CD4-positive, alpha-beta T cell treated with Interleukin-1 beta for 1 hour (primary cell): ENCODE results near the gene KDM3B.
"Not testable (repeated sequence)": the region's sequence is repeated elsewhere in the genome, so short reads cannot be mapped to it uniquely, and the experiment has no call there.

Experiments
- DNase-seq, 2 donors: peaks; one replicate each; pipeline ENCODE4 v3.0.0-alpha.2; 2020 to 2022

Gene KDM3B, protein sequence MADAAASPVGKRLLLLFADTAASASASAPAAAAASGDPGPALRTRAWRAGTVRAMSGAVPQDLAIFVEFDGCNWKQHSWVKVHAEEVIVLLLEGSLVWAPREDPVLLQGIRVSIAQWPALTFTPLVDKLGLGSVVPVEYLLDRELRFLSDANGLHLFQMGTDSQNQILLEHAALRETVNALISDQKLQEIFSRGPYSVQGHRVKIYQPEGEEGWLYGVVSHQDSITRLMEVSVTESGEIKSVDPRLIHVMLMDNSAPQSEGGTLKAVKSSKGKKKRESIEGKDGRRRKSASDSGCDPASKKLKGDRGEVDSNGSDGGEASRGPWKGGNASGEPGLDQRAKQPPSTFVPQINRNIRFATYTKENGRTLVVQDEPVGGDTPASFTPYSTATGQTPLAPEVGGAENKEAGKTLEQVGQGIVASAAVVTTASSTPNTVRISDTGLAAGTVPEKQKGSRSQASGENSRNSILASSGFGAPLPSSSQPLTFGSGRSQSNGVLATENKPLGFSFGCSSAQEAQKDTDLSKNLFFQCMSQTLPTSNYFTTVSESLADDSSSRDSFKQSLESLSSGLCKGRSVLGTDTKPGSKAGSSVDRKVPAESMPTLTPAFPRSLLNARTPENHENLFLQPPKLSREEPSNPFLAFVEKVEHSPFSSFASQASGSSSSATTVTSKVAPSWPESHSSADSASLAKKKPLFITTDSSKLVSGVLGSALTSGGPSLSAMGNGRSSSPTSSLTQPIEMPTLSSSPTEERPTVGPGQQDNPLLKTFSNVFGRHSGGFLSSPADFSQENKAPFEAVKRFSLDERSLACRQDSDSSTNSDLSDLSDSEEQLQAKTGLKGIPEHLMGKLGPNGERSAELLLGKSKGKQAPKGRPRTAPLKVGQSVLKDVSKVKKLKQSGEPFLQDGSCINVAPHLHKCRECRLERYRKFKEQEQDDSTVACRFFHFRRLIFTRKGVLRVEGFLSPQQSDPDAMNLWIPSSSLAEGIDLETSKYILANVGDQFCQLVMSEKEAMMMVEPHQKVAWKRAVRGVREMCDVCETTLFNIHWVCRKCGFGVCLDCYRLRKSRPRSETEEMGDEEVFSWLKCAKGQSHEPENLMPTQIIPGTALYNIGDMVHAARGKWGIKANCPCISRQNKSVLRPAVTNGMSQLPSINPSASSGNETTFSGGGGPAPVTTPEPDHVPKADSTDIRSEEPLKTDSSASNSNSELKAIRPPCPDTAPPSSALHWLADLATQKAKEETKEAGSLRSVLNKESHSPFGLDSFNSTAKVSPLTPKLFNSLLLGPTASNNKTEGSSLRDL (N-terminal part only)

DNA sequence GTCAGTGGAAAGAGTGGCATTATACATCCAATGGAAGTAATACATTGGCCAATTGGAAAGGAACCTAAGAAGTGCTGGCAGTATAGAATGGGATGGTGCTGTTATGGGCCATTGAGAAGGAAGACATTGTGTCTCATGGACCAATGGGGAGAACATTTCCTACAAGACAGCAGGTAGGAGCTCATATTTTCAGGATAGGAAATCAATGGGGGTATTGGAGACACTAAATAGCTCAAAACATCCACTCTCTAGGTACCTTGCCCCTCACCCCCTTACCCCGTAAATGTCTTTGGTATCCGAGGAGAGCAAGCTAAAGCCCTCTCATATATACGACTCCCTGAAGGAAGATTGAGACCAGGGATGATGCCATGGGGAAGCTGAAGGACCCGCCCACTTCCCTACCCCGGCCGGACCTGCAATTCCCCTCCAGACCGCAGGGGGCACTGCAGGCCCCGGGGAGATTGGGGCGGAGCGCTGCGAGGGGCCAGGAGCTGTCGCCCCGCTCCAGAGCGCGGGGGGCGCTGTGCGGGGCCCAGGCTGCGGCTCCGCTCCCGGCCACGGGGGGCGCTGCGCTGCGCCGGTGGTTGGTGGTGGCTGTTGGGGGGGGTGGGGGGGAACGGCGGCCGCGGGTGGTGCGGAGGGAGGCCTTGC lies at the start of gene KDM3B:
Gene KDM3B (plus strand): TSS at position 615 of the 651 bp plus-strand sequence. CDS start 111 bp downstream, outside the sequence.
- peak; percentile 93 to 95 for DNase-seq

DNA sequence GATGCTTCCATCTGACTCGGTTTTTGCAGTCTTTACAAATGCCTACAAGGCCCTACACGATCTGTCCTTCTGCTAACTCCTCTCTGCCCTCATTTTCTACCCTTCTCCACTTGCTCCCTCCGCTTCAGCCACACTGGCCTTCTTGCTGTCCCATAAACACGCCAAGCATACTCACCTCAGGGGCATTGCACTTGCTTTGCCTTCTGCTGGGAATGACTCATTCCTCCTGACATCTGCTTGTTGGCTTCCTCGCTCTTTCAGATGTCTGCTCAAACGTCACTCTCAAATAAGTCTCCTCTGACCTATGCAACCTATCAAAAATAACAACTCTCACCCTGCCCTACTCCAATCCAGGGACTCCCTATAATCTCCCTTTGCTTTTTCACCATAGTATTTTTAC lies 49.1 kb upstream of the KDM3B start:
- DNase-seq: no peak

DNA sequence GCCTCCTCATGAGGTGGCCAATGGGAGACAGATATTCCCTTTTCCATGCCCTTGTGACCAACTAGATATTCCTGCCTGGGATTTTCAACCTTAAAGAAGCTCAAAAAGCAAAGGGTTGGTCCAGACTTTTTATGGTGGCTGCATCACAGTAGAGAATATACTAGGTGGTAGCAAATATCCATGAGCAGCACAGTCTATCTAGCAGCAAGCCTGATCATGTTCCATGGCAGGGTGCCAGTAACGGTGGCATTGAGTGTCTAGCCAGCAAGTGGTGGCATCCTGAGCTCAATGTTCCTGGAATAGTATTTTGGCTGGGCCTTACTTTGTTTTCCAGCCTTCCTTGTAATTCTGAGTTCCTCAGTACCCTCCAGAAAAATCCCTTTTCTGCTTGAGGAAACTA lies 46.7 kb upstream of the KDM3B start:
- no peak for DNase-seq

DNA sequence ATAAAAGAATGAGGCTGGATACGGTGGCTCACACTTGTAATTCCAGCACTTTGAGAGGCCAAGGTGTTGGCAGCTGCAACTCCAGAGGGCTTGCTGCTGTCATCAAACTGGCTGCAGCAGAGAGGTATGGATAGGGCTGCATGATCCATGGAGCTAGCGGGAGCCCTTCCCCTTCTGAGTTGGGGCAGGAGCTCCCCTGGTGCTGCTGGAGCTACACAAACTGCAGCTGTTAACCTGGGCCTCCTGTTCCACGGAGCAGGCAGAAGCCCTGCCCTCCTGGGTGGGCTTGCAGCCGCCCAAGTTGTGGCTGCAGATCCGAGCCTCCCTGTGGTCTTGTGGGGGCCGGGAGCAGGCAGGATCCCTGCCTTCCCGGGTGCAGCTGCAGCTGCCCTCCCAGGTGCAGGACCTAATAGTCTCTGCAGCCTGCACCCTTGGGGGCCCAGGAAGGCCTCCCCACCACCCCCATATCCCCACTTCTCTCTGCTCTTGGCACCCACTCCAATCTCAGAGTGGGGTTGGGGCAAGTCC lies 36.7 kb upstream of the KDM3B start:
- no peak for DNase-seq

DNA sequence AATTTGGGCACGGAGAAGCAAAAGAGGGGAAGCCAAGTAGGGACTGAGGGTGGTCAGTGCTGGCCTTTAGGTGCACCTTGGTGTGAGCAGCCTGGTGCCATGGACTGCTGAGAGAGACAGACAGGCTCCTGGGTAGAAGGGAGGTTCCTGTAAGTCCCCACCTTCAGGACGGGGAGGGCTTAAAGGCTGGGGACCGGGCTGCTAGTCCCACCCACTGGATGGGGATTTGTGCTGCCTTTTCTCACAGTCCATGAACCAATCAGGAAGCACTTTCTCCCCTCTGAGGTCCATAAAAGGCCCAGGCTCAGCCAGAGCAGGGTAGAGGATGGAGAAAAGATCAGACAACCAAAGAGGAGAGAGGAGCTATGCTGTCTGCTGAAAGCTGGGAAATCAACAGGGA lies 36.1 kb upstream of the KDM3B start:
- no peak for DNase-seq

DNA sequence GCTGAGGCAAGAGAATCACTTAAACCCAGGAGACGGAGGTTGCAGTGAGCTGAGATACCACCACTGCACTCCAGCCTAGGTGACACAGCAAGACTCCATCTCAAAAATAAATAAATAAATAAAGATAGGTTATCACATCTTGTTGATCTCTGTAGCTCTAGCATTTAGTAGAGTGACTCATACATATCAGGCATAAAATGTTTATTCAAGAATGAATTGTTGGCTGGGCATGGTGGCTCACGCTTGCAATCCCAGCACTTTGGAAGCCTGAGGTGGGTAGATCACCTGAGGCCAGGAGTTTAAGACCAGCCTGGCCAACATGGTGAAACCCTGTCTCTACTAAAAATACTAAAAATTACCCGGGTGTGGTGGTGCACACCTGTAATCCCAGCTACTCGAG lies 34.3 kb upstream of the KDM3B start:
- DNase-seq: not testable (repeated sequence)

DNA sequence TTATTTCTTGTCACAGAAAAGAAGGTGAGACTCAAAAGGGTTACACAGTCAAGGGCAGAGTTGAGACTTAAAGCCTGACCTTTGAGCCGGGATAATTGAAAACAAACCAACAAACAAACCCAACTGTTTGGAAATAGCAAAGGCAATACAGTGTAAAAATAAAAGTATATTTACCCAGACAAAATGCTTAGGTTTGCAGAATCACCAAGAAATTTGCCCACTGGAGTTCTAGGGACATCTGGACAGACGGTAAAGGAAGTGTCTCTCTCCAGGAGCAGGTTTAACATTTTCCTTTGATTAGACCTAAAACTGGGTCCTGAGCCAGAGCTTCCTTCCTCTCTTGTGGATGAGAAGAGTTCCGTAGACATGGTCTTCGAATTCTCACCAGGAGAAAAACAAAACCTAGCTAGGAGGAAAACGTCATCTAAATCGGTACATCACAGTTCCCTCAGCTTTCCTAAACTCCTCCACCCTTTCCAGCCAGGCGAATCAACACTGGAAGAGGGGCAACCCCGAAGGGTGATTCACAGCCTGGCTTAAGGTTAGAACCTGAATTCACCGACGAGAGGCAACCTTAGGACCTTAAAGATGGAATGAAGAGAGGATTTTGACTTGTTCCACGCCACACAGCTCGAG lies 21.6 kb upstream of the KDM3B start:
- DNase-seq: no peak

DNA sequence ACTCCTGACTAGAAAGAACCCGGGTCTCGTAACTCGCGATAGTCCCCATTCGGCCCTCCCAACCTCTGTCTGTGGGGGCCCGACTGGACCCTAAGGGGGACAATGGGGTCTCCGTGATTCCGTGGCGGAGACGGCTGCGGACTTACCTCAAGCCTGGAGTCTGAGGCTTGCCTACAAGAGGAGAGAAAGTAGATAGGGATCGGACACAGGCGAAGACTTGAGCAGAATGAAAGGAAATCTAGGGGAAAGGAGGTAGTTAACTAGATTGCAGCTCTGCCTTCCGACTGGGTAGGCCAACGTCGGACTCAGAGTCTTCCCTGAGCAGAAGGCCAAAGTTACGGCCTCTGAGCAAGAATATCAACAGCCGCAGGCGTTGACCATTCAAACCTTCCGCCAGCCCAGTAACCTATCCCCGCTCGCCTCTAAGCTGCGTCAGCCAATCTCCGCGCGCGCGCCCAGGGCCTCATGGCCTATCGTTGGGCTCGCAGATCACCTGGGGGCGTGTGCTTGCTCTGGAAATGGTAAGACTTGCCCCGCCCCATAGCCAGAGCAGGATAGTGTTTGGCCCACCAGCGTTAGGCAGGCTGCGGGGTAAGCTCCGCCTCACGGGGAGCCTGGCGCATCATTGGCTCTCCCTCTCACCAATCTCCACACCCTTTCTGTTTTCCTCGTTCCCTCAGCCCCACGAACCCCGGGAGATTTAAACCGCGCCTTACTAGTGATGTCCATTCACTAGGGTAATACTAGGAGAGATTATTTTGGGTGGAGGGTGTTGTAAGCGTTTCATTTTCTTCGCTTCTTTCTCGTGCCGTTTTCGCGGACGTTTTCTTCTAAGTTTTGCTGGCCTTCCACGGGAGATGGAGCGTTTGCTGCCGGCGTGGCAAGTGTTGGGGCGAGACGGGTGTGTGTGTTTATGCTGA lies 20.8 kb upstream of the KDM3B start, which contains the start of gene CDC25C:
Gene CDC25C (minus strand): TSS at position 356 of the 920 bp plus-strand sequence. CDS start 624 bp downstream, outside the sequence.
- peak; percentile 98 to 99 for DNase-seq

DNA sequence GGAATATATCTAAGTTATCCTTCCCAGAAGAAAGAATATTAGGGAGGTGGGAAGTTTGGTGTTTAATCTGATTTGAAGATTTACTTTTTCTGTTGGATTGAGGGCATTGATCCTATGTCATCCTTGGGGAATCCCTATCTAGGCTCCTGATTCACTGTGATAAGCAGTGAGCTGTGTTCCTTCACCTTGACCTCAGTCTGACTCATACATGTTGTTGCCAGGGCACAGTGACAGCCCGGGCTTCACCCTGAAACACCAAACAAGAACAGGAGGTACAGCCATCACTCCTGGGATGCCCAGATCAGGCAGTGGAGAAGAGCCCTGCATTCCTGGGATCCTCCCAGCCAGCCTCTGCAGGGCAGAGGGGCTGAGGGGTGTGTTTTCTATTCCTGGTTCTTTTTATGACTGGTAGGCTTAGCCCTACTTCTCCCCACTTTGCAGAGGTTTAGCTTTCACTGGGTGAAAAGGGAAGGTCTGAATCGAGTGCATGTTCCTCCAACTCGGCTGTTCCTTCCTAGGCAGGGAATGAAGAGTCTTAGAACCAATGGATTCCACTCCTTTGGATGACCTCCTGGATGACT lies 17.5 kb upstream of the KDM3B start:
- no peak for DNase-seq

DNA sequence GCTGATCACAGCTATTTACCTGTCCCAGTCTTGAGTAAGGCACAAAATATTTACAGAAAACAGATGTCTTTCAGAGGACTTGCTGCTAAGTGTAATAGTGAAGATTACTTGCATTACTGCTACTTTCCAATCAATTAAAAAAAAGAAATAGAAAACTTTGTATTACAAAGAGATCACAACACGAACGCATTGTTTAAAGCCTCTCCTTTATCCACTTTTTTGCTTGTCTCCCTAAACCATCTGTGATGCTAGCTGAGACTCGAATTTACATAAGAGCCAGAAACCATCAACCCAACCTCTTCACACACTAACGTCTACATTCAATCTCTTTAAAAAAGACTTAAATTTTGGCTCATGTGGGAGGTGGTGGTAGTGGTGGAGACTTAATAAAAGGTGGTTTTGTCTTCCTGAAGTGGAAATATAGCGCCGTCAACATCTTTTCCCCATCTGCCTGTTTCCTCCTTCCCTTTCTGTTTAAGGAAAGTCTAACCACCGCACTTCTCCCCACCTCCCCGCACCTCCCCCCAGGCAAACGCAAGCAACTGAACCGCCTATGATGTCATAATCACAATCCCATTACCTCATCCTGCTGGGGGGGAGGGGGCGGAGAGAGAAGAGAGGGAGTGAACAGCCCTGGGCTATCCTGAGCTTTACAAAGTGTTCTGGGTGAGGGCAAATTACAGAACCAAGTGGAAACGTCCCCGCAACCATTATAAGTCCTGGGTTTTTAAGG lies 15.4 kb upstream of the KDM3B start:
- DNase-seq: peak; percentile 83 to 84

DNA sequence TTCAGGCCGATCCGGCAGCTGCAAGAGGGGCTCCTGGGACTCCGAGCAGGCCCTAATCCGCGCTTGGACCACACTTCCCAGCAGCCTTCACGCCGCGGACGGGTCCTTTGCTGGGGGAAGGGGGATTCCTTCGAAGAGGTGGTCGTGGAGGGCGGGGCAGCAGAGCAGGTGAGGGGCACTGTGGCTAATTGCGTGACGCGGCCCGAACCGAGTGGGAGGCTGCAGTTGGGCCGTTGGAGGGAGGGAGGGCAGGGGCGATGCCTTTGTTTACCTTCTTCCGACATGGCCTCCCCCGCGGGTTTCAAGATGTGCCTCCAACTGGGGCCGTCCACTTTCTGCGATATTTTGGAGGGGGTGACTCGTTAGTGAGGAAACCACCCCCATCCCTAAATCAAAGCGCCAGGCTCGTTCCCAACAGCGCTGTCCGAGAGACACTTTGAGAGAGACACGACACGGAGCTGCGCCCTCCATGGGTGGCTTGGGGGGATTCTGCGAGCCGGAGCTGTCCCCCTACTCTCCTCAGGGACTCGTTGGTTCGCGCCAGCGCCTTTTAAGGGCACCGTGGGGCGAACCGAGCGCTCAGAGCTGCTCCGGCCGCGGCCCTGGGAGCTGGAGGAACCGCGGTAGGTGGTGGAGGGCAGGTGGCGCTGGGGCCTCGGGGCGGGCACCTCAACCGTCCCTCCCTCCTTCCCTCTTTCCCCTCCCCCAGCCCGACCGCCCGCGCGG lies 14.6 kb upstream of the KDM3B start, which contains the start of gene FAM53C:
Gene FAM53C (plus strand): TSS at position 582 of the 726 bp plus-strand sequence. CDS start 3,070 bp downstream, outside the sequence.
- DNase-seq: peak; percentile 93 to 94

DNA sequence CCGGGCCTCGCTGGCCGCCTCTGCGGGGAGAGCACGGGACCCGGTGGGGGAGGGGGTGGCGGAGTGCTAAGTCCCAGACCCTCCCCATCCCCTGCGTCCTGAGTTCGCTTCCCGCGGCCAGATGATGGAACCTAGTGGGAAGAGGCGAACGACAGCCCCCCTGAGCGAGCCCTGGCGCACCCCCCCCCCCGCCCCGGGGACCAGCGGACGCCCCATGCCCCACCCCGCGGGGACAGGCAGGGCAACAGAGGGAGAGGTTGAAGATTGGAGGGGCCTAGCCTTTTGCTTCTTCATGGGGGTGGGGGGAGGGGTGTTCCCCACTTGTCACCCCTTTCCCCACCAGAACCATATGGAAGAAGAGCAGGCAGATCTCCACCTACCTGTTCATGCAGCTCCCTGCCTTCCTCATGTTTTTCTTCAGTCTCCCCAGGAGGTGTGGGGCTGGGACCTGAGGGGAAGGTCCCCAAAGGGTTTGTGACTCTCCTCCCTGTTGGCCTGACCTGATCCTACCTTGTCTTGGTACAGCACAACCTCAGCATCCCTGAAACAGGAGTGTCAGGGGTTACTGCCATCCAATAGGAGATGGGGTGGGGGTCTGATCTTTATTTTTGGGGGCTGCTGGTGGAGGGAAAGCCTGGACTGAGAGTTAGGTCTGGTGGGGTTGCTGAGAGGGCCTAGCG lies 13.9 kb upstream of the KDM3B start:
- DNase-seq: no peak

DNA sequence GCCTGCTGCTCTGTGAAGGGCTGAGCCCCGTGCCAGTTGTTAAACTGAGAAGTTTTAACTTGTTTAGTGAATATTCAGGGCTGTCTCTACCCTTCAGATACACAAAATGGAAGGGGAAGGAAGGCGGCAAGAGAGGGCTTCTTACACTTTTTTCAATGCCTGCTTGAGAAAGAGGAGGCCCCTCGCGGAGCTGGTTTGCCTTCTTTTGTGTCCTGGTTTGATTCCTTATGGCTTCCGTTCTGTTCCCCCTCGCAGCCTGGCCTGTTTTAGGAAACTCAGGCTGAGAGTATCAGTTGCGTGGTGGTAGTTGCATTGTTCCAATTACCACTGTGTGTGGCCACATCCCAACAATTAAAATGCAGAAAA lies 13.4 kb upstream of the KDM3B start:
- DNase-seq: no peak

DNA sequence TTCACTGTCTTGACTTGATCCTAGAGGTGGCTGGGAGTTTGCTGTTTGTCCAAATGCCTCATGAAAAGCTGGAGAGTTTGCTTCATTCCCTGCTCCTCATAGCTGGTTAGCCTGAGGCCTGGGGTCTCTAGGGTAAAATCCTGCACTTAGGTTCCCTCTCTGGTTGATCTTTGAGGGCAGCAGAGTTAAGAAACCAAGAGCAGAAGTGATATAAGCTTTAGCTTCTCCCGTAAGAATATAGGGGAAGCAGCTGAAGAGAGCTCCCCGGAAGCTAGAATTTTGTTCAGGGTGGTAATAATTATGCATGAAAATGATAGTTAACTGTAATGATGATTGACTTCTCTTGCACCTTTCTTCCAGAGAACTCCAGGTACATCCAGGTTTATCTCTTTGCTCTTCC lies 13.0 kb upstream of the KDM3B start:
- no peak for DNase-seq

DNA sequence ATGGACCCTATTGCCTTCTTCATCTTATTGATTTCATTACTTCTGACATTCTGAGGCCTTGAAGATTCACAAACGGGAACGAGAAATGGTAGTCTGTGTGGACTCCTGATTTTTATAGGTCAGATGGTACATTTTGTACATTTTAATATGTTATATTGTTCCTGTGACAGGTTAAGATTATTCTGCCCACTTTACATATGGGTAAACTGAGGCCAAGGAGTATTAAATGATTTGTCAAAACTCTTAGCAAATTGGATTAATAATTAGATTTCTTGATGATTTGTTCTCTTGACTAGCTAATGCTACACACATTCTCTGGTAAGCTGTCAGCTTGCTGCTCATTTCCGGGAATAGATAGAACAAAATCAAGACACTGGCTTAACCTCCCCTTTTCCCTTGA lies 12.5 kb upstream of the KDM3B start:
- DNase-seq: no peak

DNA sequence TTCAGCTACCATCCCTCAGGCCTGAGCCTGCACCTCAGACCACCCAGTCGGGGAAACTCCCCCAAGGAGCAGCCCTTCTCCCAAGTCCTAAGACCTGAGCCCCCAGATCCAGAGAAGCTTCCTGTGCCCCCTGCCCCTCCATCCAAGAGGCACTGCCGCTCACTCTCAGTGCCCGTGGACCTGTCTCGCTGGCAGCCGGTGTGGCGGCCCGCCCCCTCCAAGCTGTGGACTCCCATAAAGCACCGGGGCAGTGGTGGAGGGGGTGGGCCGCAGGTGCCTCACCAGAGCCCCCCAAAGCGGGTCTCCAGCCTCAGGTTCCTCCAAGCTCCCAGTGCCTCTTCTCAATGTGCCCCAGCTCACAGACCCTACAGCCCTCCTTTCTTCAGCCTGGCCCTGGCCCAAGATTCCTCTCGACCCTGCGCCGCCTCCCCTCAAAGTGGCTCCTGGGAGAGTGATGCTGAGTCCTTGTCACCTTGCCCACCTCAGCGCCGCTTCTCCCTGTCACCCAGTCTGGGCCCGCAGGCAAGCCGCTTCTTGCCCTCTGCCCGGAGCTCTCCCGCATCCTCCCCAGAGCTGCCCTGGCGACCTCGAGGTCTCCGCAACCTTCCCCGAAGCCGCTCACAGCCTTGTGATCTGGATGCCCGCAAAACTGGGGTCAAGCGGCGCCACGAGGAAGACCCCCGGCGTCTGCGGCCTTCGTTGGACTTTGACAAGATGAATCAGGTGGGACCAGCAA lies 7.4 kb upstream of the KDM3B start:
- DNase-seq: no peak

DNA sequence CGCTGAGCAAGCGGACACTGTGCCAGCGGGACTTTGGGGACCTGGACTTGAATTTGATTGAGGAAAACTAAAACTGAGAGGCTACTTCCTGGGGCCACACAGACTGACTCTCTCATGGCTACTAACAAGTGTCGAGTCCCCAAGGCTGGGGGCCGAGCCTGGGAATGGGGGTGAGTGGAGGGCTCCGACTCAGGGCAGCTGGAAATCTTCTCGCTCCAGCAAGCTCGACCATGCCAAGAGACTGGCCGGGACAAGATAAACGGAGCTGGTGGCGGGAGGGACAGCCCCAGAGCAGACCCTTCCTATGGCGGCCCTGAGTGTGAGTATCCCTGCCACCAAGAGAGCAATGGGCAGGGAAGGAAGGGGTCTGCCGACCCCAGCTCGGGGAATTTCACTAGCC lies 5.6 kb upstream of the KDM3B start:
- DNase-seq: no peak
